ENCODE results near the gene LNP1. TPM values are rescaled to one million over a fixed set of nuclear protein-coding genes. Genes with fewer than 3 reads are reported as not detected.

LNP1 gene
- total RNA-seq, 1 experiment from 2014 or later: 6.7 TPM

DNA sequence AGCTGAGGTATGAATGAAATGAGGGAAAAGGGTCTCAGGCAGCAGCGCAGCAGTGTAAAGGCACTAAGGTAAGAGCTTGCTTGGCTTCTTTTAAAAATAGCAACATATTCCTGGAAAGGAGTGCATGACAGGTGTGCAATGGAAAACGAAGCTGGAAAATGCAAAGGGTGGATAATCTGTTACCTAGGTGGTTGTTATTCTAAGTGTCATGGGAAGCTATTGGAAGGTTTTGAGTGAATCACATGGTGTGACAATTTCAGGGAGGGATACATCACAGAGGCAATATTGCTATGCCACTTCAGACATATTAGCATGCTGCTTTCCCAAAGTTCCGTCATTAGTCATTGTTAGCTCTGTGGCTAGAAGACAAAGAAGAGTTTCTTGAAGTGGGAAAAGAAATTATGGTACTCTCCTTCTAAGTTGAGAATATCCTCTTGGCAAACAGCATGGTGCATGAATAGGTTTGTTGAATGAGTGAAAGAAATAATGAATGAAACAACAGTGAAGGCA is 62.4 kb downstream of the LNP1 start (continued):
- TF ChIP-seq, protein P1, sequence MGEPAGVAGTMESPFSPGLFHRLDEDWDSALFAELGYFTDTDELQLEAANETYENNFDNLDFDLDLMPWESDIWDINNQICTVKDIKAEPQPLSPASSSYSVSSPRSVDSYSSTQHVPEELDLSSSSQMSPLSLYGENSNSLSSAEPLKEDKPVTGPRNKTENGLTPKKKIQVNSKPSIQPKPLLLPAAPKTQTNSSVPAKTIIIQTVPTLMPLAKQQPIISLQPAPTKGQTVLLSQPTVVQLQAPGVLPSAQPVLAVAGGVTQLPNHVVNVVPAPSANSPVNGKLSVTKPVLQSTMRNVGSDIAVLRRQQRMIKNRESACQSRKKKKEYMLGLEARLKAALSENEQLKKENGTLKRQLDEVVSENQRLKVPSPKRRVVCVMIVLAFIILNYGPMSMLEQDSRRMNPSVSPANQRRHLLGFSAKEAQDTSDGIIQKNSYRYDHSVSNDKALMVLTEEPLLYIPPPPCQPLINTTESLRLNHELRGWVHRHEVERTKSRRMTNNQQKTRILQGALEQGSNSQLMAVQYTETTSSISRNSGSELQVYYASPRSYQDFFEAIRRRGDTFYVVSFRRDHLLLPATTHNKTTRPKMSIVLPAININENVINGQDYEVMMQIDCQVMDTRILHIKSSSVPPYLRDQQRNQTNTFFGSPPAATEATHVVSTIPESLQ (CRISPR knock-in tag; IDR thresholded peaks at IDR 0.05): no peak
- no peak for TF ChIP-seq ETV6 (CRISPR knock-in tag; IDR thresholded peaks at IDR 0.05)

DNA sequence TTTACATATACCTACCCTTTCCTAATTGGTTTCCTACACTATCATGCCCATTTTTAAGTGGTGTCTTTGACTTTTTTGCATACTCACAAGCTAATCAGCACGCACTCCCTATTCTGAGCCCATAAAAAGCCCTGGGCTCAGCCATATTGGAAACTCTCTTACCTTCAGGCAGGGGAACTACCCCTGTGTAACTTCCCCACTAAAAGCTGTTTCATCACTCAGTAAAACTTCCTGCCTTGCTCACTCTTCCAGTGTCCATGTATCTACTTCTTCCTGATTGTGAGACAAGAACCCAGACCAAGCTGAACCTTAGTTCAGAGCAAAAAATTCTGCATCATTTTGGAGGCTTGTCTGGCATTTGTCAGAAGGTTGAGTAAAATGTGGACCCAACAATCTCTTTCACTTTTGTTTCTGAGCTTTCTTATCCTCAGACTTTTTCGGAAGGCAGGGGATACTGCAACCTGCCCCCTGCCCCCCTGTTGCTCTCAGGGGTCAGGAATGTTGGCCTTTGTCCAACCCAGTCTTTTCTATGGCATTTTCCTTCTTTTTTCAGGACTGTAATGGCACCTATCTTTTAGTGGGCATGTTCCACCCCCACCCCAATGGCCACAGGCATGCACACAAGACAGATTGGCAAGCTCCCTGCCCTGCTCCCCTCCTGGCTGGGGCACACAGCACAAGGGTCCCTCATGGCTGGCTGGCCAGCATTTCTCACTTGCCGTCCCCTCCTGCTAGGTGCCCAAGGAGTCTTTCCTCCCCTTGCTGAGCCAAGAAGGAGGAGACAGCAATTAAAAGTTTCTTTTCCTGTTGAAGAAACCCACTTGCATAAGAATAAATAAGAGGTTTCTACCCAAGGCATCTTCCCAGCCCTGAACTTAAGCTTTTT is 64.8 kb downstream of the LNP1 start:
- DNase-seq (ENCODE audit: low spot score): no peak
- H3K36me3 Mint-ChIP-seq: peaks cover 45% of the 10 kb centered on the region
- ATAC-seq: no peak
- no peaks in the 10 kb centered on the region for H3K4me1 Mint-ChIP-seq
- H3K27ac Mint-ChIP-seq: no peak overlapping the region
- H3K27me3 Mint-ChIP-seq (ENCODE audit: low read depth): peaks cover 9% of the 10 kb centered on the region
- TF ChIP-seq GABPB1 (CRISPR knock-in tag; IDR thresholded peaks at IDR 0.05): no peak
- TF ChIP-seq NR1H2 (CRISPR knock-in tag; IDR thresholded peaks at IDR 0.05): no peak
- no peak for TF ChIP-seq AFF4 (CRISPR knock-in tag; IDR thresholded peaks at IDR 0.05; ENCODE audit: borderline replicate concordance)
- TF ChIP-seq, protein P2, sequence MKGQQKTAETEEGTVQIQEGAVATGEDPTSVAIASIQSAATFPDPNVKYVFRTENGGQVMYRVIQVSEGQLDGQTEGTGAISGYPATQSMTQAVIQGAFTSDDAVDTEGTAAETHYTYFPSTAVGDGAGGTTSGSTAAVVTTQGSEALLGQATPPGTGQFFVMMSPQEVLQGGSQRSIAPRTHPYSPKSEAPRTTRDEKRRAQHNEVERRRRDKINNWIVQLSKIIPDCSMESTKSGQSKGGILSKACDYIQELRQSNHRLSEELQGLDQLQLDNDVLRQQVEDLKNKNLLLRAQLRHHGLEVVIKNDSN (CRISPR knock-in tag; IDR thresholded peaks at IDR 0.05): no peak
- TF ChIP-seq NFYB (CRISPR knock-in tag; conservative IDR thresholded peaks at IDR 0.05; ENCODE audit: low read depth): no peak
- TF ChIP-seq CREB1 (CRISPR knock-in tag; IDR thresholded peaks at IDR 0.05): no peak
- no peak for TF ChIP-seq NFATC4 (CRISPR knock-in tag; IDR thresholded peaks at IDR 0.05)
- no peak for TF ChIP-seq NR2C2 (CRISPR knock-in tag; IDR thresholded peaks at IDR 0.05)
- TF ChIP-seq NFE2L1 (CRISPR knock-in tag; IDR thresholded peaks at IDR 0.05): no peak
- TF ChIP-seq, protein P3, sequence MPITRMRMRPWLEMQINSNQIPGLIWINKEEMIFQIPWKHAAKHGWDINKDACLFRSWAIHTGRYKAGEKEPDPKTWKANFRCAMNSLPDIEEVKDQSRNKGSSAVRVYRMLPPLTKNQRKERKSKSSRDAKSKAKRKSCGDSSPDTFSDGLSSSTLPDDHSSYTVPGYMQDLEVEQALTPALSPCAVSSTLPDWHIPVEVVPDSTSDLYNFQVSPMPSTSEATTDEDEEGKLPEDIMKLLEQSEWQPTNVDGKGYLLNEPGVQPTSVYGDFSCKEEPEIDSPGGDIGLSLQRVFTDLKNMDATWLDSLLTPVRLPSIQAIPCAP (CRISPR knock-in tag; IDR thresholded peaks at IDR 0.05): no peak
- no peak for TF ChIP-seq MYBL2 (CRISPR knock-in tag; IDR thresholded peaks at IDR 0.05)
- no peak for TF ChIP-seq EMX1 (CRISPR knock-in tag; IDR thresholded peaks at IDR 0.05)
- TF ChIP-seq ZNF671 (CRISPR knock-in tag; IDR thresholded peaks at IDR 0.05): no peak
- TF ChIP-seq, protein P4, sequence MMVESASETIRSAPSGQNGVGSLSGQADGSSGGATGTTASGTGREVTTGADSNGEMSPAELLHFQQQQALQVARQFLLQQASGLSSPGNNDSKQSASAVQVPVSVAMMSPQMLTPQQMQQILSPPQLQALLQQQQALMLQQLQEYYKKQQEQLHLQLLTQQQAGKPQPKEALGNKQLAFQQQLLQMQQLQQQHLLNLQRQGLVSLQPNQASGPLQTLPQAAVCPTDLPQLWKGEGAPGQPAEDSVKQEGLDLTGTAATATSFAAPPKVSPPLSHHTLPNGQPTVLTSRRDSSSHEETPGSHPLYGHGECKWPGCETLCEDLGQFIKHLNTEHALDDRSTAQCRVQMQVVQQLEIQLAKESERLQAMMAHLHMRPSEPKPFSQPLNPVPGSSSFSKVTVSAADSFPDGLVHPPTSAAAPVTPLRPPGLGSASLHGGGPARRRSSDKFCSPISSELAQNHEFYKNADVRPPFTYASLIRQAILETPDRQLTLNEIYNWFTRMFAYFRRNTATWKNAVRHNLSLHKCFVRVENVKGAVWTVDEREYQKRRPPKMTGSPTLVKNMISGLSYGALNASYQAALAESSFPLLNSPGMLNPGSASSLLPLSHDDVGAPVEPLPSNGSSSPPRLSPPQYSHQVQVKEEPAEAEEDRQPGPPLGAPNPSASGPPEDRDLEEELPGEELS (CRISPR knock-in tag; IDR thresholded peaks at IDR 0.05): no peak
- TF ChIP-seq ZBTB21 (CRISPR knock-in tag; IDR thresholded peaks at IDR 0.05; ENCODE audit: borderline replicate concordance): no peak
- CTCF ChIA-PET: no interaction called here
- no peak overlapping the region for H3K4me3 Mint-ChIP-seq
- POLR2A ChIA-PET: no interaction called here
- peaks cover 61% of the 10 kb centered on the region for H3K9me3 Mint-ChIP-seq
